ENCODE results near the gene DIPK1B.

GRCh38 chr9:136665111-136665703, 47.2 kb upstream of the DIPK1B start:
- TF ChIP-seq, protein P1, sequence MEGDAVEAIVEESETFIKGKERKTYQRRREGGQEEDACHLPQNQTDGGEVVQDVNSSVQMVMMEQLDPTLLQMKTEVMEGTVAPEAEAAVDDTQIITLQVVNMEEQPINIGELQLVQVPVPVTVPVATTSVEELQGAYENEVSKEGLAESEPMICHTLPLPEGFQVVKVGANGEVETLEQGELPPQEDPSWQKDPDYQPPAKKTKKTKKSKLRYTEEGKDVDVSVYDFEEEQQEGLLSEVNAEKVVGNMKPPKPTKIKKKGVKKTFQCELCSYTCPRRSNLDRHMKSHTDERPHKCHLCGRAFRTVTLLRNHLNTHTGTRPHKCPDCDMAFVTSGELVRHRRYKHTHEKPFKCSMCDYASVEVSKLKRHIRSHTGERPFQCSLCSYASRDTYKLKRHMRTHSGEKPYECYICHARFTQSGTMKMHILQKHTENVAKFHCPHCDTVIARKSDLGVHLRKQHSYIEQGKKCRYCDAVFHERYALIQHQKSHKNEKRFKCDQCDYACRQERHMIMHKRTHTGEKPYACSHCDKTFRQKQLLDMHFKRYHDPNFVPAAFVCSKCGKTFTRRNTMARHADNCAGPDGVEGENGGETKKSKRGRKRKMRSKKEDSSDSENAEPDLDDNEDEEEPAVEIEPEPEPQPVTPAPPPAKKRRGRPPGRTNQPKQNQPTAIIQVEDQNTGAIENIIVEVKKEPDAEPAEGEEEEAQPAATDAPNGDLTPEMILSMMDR (IDR thresholded peaks at IDR 0.05): peak in 4 of 6 experiments; percentile 14 to 65 (median 48)
- TF ChIP-seq POLR2A (IDR thresholded peaks at IDR 0.05): peak in 2 of 4 donors; percentile 29 to 45
